Natural killer cell (primary cell): Measurements from ENCODE around the gene FARP1. TPM values are rescaled to one million over a fixed set of nuclear protein-coding genes. Genes with fewer than 3 reads are reported as not detected.
"Not testable (repeated sequence)": the region's sequence is repeated elsewhere in the genome, so short reads cannot be mapped to it uniquely, and the experiment has no call there.

Experiments
- ATAC-seq, 3 donors: fragments of 150-1000 bp in 2 of 3; fragments of 200-7000 bp in 1 of 3; cut with Tn5 transposase; 1 replicate in 1 of 3; 2 replicates in 2 of 3; pipeline ENCODE4 v1.10.0; 2021; ENCODE audit warnings: mild to moderate bottlenecking in 2 of 3, moderate library complexity in 2 of 3
- DNase-seq, 2 donors: peaks; one replicate each; pipeline versions ENCODE4 v3.0.0 to v3.0.0-alpha.2; 2013 to 2021; ENCODE audit warnings: mixed read lengths in 1 of 2
- H3K27ac ChIP-seq: one replicate; pipeline ENCODE4 v1.5.1; 2013; ENCODE audit warnings: mild to moderate bottlenecking, low read length
- H3K27me3 ChIP-seq: one replicate; pipeline ENCODE4 v1.6.1; 2013; ENCODE audit warnings: low read length; ENCODE audit not compliant: control insufficient read depth, insufficient read depth
- H3K36me3 ChIP-seq: one replicate; pipeline ENCODE4 v1.6.1; 2013; ENCODE audit warnings: low read length; ENCODE audit not compliant: control insufficient read depth, insufficient read depth
- H3K4me1 ChIP-seq: one replicate; pipeline ENCODE4 v1.6.1; 2013; ENCODE audit warnings: low read length; ENCODE audit not compliant: control insufficient read depth, insufficient read depth
- H3K4me3 ChIP-seq: one replicate; pipeline ENCODE4 v1.5.1; 2013; ENCODE audit warnings: low read length
- H3K9me3 ChIP-seq: one replicate; pipeline ENCODE4 v1.6.1; 2013; ENCODE audit warnings: low read length; ENCODE audit not compliant: control insufficient read depth, insufficient read depth
- H3K27ac Mint-ChIP-seq, 2 donors: one replicate each; pipeline ENCODE4 v1.8.0; 2022; ENCODE audit warnings: mild to moderate bottlenecking in 2 of 2, mixed read lengths in 2 of 2, moderate library complexity in 1 of 2
- H3K27me3 Mint-ChIP-seq, 2 donors: one replicate each; pipeline ENCODE4 v1.8.0; 2022; ENCODE audit warnings: low read depth in 2 of 2, mixed read lengths in 2 of 2
- H3K36me3 Mint-ChIP-seq: one replicate; pipeline ENCODE4 v1.8.0; 2022; ENCODE audit warnings: mixed read lengths
- H3K4me1 Mint-ChIP-seq, 2 donors: one replicate each; pipeline ENCODE4 v1.8.0; 2022; ENCODE audit warnings: mixed read lengths in 2 of 2
- H3K4me3 Mint-ChIP-seq: one replicate; pipeline ENCODE4 v1.8.0; 2022; ENCODE audit warnings: mild to moderate bottlenecking, moderate library complexity, mixed read lengths
- H3K9me3 Mint-ChIP-seq, 2 donors: one replicate each; pipeline ENCODE4 v1.8.0; 2022; ENCODE audit warnings: mixed read lengths in 2 of 2
- CTCF ChIP-seq: fragments of 200-600 bp; IDR thresholded peaks from one replicate; pipeline ENCODE4 v1.8.0; 2022; ENCODE audit warnings: antibody characterized with exemption
- WGBS: methylation state at CpG from one replicate; pipeline ENCODE4 v1.1.7; 2013; ENCODE audit warnings: missing lambda C conversion rate; ENCODE audit not compliant: insufficient coverage; 5-methylcytosine and 5-hydroxymethylcytosine counted together
- intact Hi-C: fragments of 100-400 bp; cut with micrococcal nuclease; formaldehyde crosslinking; loops from one replicate; pipeline ENCODE4 v1.14.2; 2022
- total RNA-seq, 4 donors: library from RNA; stranded (reverse); fragments of 120-200 nt in 1 of 4; gene quantifications; one replicate each; pipeline versions ENCODE4 v1.2.3 to v1.2.4, GENCODE V29; 2013 to 2022

The FARP1 gene
- total RNA-seq, 3 donors from 2014 or later (not counting 1 experiment from before 2014, with no cell fraction given): 0.71 to 1.2 (median 1.1) TPM

- Mint-ChIP-seq H3K27me3 (peaks cover 10 to 51% of the 10 kb centered on the region in 2 donors), H3K27ac (no peak overlapping the region), H3K4me3 (no peak overlapping the region), H3K4me1 (peaks cover 6 to 10% of the 10 kb centered on the region in 2 donors), H3K9me3 (no peaks in the 10 kb centered on the region), H3K36me3 (no peaks in the 10 kb centered on the region)
- WGBS: 81% methylated on average over 5 of the region's 5 CpGs
- no peak for TF ChIP-seq CTCF
- peaks cover 2% of the 10 kb centered on the region for H3K27me3 ChIP-seq
- ATAC-seq (no peak), DNase-seq (no peak)
- intact Hi-C loops: no loop called here
- no peaks in the 10 kb centered on the region for H3K36me3 ChIP-seq
- no peak overlapping the region for H3K27ac ChIP-seq
- H3K4me1 ChIP-seq: no peaks in the 10 kb centered on the region
- H3K9me3 ChIP-seq: no peaks in the 10 kb centered on the region
- H3K4me3 ChIP-seq: no peak overlapping the region
Observed at GRCh38 chr13:98411013-98411412, 268.1 kb downstream of the FARP1 start.

- H3K36me3 ChIP-seq: no peaks in the 10 kb centered on the region
- no peak overlapping the region for H3K27ac Mint-ChIP-seq
- no peak overlapping the region for H3K27ac ChIP-seq
- H3K9me3 ChIP-seq: no peaks in the 10 kb centered on the region
- ATAC-seq (peak in 1 of 3 donors; percentile 39), DNase-seq (peak in 1 of 2 donors; percentile 35)
- H3K27me3 Mint-ChIP-seq: peaks cover 10 to 51% of the 10 kb centered on the region in 2 donors
- intact Hi-C loops: no loop called here
- no peaks in the 10 kb centered on the region for H3K4me1 ChIP-seq
- peaks cover 6 to 10% of the 10 kb centered on the region in 2 donors for H3K4me1 Mint-ChIP-seq
- H3K27me3 ChIP-seq: peaks cover 2% of the 10 kb centered on the region
- H3K9me3 Mint-ChIP-seq: no peaks in the 10 kb centered on the region
- H3K36me3 Mint-ChIP-seq: no peaks in the 10 kb centered on the region
- 12% methylated on average over 15 of the region's 16 CpGs for WGBS
- peak overlapping the region; percentile 19 for H3K4me3 Mint-ChIP-seq
- TF ChIP-seq CTCF: no peak
- no peak overlapping the region for H3K4me3 ChIP-seq
Observed at GRCh38 chr13:98411617-98412265, 268.8 kb downstream of the FARP1 start.

GRCh38 chr13:98413278-98413677 is 270.4 kb downstream of the FARP1 start:
- H3K27me3 ChIP-seq, H3K4me3 ChIP-seq, H3K27ac ChIP-seq, H3K36me3 Mint-ChIP-seq, H3K4me3 Mint-ChIP-seq, H3K9me3 ChIP-seq, H3K4me1 ChIP-seq, H3K4me1 Mint-ChIP-seq, DNase-seq, H3K9me3 Mint-ChIP-seq, H3K27ac Mint-ChIP-seq, intact Hi-C loops, ATAC-seq, H3K36me3 ChIP-seq: not testable (repeated sequence)
- WGBS: 78% methylated on average over 3 of the region's 3 CpGs
- H3K27me3 Mint-ChIP-seq: peaks cover 14 to 51% of the 10 kb centered on the region in 2 donors

GRCh38 chr13:98413796-98414195 is 270.9 kb downstream of the FARP1 start:
- H3K27ac ChIP-seq: no peak overlapping the region
- no peak overlapping the region for H3K4me3 Mint-ChIP-seq
- no peak for DNase-seq
- TF ChIP-seq CTCF: no peak
- peaks cover 14 to 51% of the 10 kb centered on the region in 2 donors for H3K27me3 Mint-ChIP-seq
- 90% methylated on average over 5 of the region's 7 CpGs for WGBS
- no peaks in the 10 kb centered on the region for H3K9me3 Mint-ChIP-seq
- peaks cover 2% of the 10 kb centered on the region for H3K27me3 ChIP-seq
- H3K4me3 ChIP-seq: no peak overlapping the region
- H3K36me3 ChIP-seq: no peaks in the 10 kb centered on the region
- peaks cover 6 to 10% of the 10 kb centered on the region in 2 donors for H3K4me1 Mint-ChIP-seq
- no peaks in the 10 kb centered on the region for H3K4me1 ChIP-seq
- no peaks in the 10 kb centered on the region for H3K9me3 ChIP-seq
- no peak for ATAC-seq
- H3K27ac Mint-ChIP-seq: no peak overlapping the region
- no peaks in the 10 kb centered on the region for H3K36me3 Mint-ChIP-seq
- intact Hi-C loops: no loop called here
